ENCODE results near the gene TUBA4A. TPM values are rescaled to one million over a fixed set of nuclear protein-coding genes. Genes with fewer than 3 reads are reported as not detected.

Gene TUBA4A
- total and polyA plus RNA-seq, 2 of the 8 experiments (the other 6 are each of a cell fraction or from before 2014, with no cell fraction given), result 67.3 to 172 TPM

GRCh38 chr2:219218732-219219701 is 34.7 kb downstream of the TUBA4A start, which contains the start of gene ABCB6:
TSS of gene ABCB6 (minus strand) at chr2:219218958. CDS start at chr2:219218673, 285 bp downstream.
- H3K9ac ChIP-seq (replicated peaks in 1 of 4; ENCODE audit: extremely low read depth in 1 of 4, low read depth in 3 of 4, low read length in 3 of 4), result peak within 1 kb of the TSS; percentile 74 to 93 (median 88)
- H2AFZ ChIP-seq (ENCODE audit: low read length), result peak within 1 kb of the TSS; percentile 75; the same call in 1 of the 2 replicates
- ChIA-PET POLR2A (ENCODE audit: partially characterized antibody) (interaction anchor here (0.6 to 14.0 kb wide), 30 partner anchors 8 to 195 kb away, joined by 3 to 190 read pairs (median 4); partner anchors contain the start of genes ANKZF1, ATG9A, CNPPD1 and DNAJB2), CTCF (ENCODE audit: partially characterized antibody) (interaction anchor here (0.6 to 1.8 kb wide), 12 partner anchors 9 to 281 kb away, joined by 3 to 6 read pairs (median 3); partner anchors contain the start of gene CNPPD1)
- no peak within 1 kb of the TSS for H2BK120ac ChIP-seq (replicated peaks; ENCODE audit: low read depth, low read length)
- H2BK5ac ChIP-seq (ENCODE audit: low read depth, low read length), result peak within 1 kb of the TSS; percentile 97
- H3K27ac ChIP-seq (ENCODE audit: low read depth, low read length), result peak within 1 kb of the TSS; percentile 76; the same call in 1 of the 2 replicates
- H2BK20ac ChIP-seq (ENCODE audit: low read length), result no peak within 1 kb of the TSS
- peak within 1 kb of the TSS; percentile 100 for H4K91ac ChIP-seq (replicated peaks; ENCODE audit: insufficient read length, low read length)
- FAIRE-seq, result peak; percentile 28
- H3K56ac ChIP-seq (replicated peaks; ENCODE audit: insufficient read length, low read depth, low read length), result peak within 1 kb of the TSS; percentile 93
- peaks cover 0 to 12% (median 6%) of the 10 kb centered on the region in 4 experiments; a peak in 3 of 7 replicates for H3K4me1 ChIP-seq (replicated peaks in 1 of 4; ENCODE audit: control insufficient read depth in 3 of 4, insufficient read depth in 4 of 4, low read length in 3 of 4)
- no peaks in the 10 kb centered on the region for H3K79me1 ChIP-seq (ENCODE audit: low read depth, low read length)
- H3K23ac ChIP-seq (ENCODE audit: insufficient read length), result no peak within 1 kb of the TSS
- H3K4me3 ChIP-seq (ENCODE audit: extremely low read depth in 1 of 4, insufficient read depth in 2 of 4, low read depth in 3 of 4, low read length in 4 of 4), result peak within 1 kb of the TSS; percentile 66 to 80 (median 75)
- peaks cover 16 to 44% (median 35%) of the 10 kb centered on the region in 4 experiments; a peak in 7 of 8 replicates for H3K36me3 ChIP-seq (ENCODE audit: control insufficient read depth in 2 of 4, insufficient read depth in 4 of 4, low read length in 3 of 4)
- no peaks in the 10 kb centered on the region for H3K9me3 ChIP-seq (ENCODE audit: insufficient read depth in 2 of 2, low read depth in 1 of 2, low read length in 1 of 2)
- H4K20me1 ChIP-seq (replicated peaks in 1 of 2; ENCODE audit: control insufficient read depth in 1 of 2, insufficient read depth in 2 of 2, low read length in 2 of 2), result peaks cover 0 to 7% of the 10 kb centered on the region in 2 experiments
- H3K4ac ChIP-seq (replicated peaks; ENCODE audit: insufficient read length, low read depth, low read length), result peak within 1 kb of the TSS; percentile 99
- DNase-seq (ENCODE audit: low read depth in 1 of 2, low spot score in 2 of 2), result peak in 1 of 2 experiments; percentile 92
- peak within 1 kb of the TSS; percentile 95 for H4K8ac ChIP-seq (ENCODE audit: extremely low read depth, insufficient read depth, low read length)
- H3K4me2 ChIP-seq (ENCODE audit: insufficient read depth in 1 of 2, low read depth in 2 of 2, low read length in 2 of 2), result peak within 1 kb of the TSS; percentile 88 to 96
- H3K23me2 ChIP-seq (ENCODE audit: low read depth, low read length), result peaks cover 14% of the 10 kb centered on the region
- H2BK12ac ChIP-seq (ENCODE audit: low read depth, low read length), result peak within 1 kb of the TSS; percentile 90
- peak within 1 kb of the TSS; percentile 96 for H4K5ac ChIP-seq (ENCODE audit: insufficient read length, low read depth, low read length)
- H3K79me2 ChIP-seq (ENCODE audit: control insufficient read depth in 1 of 2, insufficient read depth in 2 of 2, low read length in 2 of 2), result no peaks in the 10 kb centered on the region
- peak within 1 kb of the TSS; percentile 83 for H3K14ac ChIP-seq (ENCODE audit: insufficient read length)
- peak within 1 kb of the TSS; percentile 88; the same call in 1 of the 2 replicates for H2BK15ac ChIP-seq (ENCODE audit: low read length)
- H3K18ac ChIP-seq (ENCODE audit: extremely low read depth, low read length), result peak within 1 kb of the TSS; percentile 98
- WGBS, 2 experiments (ENCODE audit: extremely low coverage in 1 of 2, insufficient coverage in 1 of 2, insufficient read length in 1 of 2, insufficient replicate concordance in 2 of 2, low coverage in 1 of 2, low lambda C conversion rate in 2 of 2, missing lambda C conversion rate in 1 of 2), result 9% methylated on average over 71 of the region's 71 CpGs; no CpG with 5 or more reads in 1 of the 2 experiments
- peak within 1 kb of the TSS; percentile 76 for H2AK5ac ChIP-seq (ENCODE audit: low read depth, low read length)
- H3K27me3 ChIP-seq (replicated peaks in 1 of 4; ENCODE audit: control insufficient read depth in 3 of 4, extremely low read depth in 1 of 4, insufficient read depth in 3 of 4, low read length in 3 of 4), result no peaks in the 10 kb centered on the region; a peak in 1 of 7 replicates
- TF ChIP-seq RAD21 (IDR thresholded peaks at IDR 0.05 in 1 of 2, conservative IDR thresholded peaks at IDR 0.05 in 1 of 2; ENCODE audit: low read depth in 2 of 2, low read length in 2 of 2) (peak in 1 of 2 experiments; percentile 11; a peak in 1 of 4 replicates), KDM4A (IDR thresholded peaks at IDR 0.05; ENCODE audit: low read depth, low read length, severe bottlenecking) (peak; percentile 93), TBP (IDR thresholded peaks at IDR 0.05; ENCODE audit: low read depth, low read length) (peak; percentile 72), ATF3 (IDR thresholded peaks at IDR 0.05; ENCODE audit: insufficient read depth, low read depth, low read length) (peak; percentile 70; the same call in 1 of the 2 replicates), SIN3A (conservative IDR thresholded peaks at IDR 0.05 in 1 of 2, IDR thresholded peaks at IDR 0.05 in 1 of 2; ENCODE audit: low read depth in 1 of 2, low read length in 2 of 2) (0 out of 4 replicates have a peak, but pooled peaks of 1 of the 2 experiments have one; percentile 34), CHD2 (IDR thresholded peaks at IDR 0.05; ENCODE audit: low read length) (no peak; the same call in 1 of the 2 replicates), USF2 (IDR thresholded peaks at IDR 0.05; ENCODE audit: low read length) (peak; percentile 95)

Measured in H1 (cell line).